GM19351 (cell line): ENCODE data around the gene KRT78.
"Not testable (repeated sequence)": the region's sequence is repeated elsewhere in the genome, so short reads cannot be mapped to it uniquely, and the experiment has no call there.

Experiments used
- ATAC-seq: cut with Tn5 transposase; IDR thresholded peaks from one replicate; pipeline ENCODE4 v1.9.1; 2021; ENCODE audit warnings: mild to moderate bottlenecking, moderate library complexity; ENCODE audit not compliant: unreplicated experiment

The KRT78 gene

DNA sequence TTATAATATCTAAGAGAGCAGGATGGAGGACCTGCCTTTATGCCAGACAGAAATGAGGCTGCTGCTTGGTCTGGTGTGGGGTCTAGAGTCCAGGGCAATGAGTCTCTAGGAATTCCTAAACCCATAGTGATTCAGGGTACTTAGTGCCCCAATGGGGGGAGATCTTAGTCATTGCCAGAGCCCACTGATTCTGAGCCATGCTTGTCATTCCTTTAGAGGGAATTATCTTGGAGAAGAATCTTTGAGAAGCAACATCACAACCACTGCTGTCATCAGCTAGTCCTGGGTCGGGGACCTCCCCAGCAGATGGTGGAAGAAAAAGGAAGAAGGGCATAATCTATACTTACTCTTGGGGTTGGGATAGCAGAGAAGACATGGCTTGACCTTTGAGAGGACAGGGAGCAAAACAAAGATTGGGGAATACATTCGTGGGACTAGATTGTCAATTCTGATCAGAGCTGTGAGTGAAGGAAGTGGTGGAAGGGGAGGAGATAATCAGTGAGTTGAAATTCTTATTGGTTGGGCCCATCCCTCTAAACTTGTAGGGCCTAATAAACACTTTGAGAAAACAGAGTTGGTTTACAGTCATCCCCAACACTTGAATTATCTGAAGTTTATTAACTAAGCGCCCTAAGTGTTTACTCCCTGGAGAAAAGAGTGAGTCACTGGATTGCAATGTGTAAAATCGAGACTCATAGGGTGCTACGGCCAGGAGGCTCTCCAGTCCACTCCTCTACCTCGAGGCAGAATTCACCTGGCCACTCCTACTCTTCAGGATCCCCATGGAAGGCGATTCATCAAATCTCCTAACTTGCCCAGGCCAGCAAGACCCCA, 49.9 kb downstream of the KRT78 start:
- no peak for ATAC-seq

DNA sequence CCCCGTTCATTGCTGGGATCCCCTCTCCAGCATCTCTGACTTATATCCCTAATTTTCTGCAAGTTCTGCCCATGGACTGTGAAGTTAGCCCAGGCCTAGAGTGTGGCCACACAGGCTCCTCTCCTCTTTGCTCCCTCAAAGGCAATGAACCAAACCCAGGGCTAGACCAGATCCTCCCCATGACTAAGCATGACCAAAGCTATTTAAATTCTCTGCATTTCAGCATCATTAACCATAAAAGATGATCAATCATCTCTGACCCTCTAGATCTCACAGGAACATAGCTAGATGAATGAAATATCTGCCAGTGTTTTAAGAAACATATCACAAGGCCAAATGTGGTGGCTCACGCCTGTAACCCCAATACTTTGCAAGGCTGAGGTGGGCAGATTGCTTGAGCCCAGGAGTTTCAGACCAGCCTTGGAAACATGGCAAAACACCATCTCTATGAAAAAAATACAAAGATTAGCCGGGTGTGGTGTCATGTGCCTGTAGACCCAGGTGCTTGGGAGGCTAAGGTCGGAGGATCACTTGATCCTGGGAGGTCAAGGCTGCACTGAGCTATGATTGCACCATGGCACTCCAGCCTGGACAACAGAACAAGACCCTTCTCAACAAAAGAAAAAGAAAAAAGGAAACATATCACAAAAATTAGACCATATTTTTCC, 50.7 kb downstream of the KRT78 start:
- ATAC-seq = no peak

DNA sequence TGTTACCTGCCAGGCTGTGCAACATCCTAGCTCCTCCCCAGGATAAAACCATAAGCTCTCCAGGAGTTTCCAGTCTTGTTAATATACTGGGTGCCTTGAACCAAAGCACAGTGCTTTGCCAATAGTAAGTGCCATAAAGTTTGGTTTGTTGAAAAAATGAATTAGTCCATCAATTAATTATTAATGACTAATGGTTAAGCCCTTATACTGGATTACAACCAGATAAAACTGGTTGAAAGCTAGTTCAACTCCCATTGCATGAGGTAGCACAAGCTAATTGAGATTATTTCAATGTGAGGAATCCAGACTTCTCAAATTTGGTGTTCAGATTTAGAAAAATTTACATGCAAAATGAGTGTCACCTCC, 51.3 kb downstream of the KRT78 start:
- no peak for ATAC-seq

DNA sequence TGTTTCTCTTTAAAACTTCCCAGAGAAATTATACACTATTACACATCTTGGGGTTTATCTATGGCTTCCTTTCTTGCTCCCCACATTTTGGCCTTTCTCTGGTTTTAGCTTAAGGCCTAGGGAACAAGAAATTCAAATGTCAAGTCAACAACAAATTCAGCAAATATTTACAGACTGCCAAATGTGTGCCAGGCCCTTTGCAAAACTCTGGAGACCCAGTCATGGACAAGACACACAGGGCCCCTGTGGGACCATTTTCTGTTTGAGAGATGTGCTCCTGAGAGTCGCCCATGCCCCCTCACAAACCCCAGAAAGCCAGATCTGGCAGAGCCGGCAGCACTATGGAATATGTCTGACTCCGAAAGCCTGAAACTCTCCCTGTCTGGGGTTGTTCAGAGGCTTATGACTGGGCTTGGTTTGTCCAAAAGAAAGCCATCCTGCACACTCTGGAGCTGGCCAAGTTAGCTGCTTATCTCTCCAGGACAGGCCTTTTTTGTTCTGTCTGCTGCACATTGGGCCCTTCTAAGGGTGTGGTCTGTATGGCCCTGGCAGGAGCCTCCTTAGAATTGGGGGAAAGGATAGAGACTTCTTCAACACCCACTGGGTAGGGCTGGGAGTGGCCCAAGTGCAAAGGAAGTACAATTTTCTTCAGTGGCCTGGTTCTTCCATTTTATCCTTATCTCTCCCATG, 51.8 kb downstream of the KRT78 start:
- ATAC-seq = no peak

DNA sequence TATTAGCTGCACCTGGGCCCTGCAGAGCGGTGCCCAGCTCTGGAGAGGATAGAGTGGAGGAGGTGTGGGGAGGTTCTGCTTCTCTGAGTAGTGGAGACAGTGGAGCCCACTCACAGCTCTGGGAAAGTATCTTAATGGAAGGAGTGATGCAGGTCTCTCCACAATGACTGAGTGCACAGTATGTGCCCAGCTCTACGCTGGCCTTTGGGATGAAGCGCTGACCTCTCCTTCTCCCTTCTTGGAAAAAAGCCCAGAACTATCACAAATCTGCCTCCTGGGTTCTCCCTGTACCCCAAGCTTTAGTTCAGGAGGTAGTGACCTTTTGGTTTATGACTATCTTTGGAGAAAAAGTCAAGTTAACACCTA, 52.4 kb downstream of the KRT78 start:
- no peak for ATAC-seq

DNA sequence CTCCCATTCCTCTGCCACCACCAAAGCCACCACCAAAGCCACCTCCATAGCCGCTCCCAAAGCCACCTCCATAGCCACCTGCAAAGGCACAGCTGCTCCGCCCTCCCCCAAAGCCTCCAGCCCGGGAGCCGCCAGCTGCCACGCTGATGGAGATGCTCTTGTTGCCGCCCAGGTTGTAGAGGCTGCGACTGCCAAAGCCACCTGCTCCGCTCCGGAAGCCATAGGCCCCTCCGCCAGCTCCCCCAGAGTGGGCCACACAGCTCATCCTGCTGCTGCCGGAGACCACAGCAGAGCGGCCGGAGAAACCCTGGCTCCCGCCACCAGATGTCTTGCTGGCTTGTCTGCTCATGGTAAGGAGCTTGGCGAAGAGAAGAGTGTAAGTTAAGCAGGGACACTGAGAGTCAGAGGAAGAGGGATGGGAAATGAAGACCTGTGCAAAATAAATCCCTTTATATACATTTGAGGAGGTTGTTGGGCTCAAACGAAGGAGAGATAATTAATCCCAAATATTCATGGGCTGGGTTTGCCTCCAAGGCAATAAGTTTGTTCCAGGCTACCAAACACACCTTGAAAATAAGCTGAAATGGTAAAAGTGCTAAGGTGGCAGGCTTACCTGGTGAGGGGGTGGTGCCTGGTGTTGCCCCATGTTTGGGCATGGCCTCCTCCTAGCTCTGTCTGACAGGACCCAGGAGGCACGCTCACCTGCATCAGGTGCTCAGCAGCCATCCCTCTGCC, 52.9 kb downstream of the KRT78 start, which contains the start of gene KRT3:
TSS of gene KRT3 (minus strand) at position 424 of the 735 bp plus-strand sequence. CDS start at position 349, 75 bp downstream.
- no peak for ATAC-seq

DNA sequence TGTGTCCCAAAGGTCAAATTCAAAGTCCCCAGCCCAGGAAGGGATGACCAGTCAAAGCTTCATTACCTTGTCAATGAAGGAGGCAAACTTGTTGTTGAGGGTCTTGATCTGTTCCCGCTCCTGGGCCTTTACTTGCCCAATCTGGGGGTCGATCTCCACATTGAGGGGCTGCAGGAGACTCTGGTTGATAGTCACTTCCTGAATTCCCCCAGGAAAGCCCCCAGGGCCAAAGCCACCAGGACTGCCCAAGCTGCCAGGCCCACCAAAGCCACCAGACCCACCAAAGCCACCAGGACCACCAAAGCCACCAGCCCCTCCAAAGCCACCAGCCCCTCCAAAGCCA, 53.5 kb downstream of the KRT78 start:
- not testable (repeated sequence) for ATAC-seq

DNA sequence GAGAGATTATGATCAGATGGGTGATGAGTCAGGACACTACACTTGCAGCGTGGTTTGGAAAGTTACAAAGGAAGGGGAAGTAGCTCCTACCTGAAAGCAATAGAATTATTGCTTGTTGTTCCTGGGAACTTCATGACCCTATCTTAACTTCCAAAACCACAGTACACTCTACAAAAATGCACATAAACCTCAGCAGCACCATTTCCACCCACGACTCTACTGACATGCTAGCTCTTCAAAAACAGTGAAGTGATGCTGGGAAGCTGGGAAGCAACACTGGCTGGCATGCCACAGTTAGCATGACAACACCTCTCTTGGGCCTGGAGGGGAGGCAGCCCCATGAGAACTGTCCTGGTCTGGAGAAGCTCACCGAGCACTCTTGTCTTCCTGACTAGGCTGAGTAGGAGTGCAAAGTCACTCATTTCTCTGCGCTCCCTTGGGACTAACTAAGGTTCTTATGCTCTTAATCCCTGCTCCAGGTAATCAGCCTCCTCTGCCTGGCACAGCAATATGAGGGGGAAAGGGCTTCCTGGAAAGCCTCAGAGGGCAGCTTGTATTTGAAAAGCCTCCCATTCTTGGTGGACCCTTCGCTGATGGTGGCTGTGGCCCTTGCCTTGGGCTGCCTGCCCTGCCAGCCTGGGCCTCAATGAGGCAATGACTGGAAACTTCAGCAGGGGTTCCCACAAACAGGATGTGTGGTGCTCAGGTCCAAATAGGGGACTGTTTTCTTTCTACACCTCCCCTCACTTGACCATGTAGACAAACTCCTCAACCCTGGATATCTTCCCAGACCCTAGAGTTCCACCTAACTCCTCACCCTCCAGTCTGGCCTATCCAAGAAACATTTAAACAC, 54.1 kb downstream of the KRT78 start:
- ATAC-seq = no peak

DNA sequence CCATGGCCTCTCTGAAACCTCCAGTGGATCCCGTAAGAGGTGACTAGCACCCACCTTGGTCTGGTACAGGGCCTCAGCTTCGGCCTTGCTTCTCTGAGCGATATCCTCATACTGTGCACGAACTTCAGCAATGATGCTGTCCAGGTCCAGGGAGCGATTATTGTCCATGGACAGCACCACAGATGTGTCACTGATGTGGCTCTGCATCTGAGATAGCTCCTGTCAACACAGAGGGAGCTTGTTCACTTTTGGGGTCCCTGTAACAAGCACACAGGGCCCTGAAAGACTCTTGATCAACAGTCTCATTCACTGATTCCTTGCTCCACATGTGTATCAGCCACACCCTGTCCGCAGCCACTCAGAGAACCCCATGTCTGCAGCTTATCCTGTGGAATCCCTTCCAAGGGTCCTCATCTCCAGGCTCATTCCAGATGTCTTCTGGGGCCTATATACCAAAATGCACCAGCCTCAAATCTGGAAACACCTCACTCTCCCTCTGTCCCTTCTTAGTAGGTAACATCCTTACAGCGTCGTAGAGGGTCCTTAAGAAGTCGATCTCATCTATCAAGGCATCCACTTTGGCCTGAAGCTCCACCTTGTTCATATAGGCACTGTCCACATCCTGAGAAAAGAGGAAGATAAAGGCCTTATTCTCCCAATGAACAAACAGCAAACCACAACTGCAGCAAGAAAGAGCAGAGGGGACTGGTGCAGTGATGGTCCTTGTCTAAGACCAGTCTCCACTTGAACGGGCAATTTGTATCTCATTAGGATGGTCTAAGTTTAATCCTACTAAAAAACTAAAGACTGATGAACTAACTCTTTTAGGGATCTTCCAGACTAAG, 56.4 kb downstream of the KRT78 start:
- no peak for ATAC-seq

DNA sequence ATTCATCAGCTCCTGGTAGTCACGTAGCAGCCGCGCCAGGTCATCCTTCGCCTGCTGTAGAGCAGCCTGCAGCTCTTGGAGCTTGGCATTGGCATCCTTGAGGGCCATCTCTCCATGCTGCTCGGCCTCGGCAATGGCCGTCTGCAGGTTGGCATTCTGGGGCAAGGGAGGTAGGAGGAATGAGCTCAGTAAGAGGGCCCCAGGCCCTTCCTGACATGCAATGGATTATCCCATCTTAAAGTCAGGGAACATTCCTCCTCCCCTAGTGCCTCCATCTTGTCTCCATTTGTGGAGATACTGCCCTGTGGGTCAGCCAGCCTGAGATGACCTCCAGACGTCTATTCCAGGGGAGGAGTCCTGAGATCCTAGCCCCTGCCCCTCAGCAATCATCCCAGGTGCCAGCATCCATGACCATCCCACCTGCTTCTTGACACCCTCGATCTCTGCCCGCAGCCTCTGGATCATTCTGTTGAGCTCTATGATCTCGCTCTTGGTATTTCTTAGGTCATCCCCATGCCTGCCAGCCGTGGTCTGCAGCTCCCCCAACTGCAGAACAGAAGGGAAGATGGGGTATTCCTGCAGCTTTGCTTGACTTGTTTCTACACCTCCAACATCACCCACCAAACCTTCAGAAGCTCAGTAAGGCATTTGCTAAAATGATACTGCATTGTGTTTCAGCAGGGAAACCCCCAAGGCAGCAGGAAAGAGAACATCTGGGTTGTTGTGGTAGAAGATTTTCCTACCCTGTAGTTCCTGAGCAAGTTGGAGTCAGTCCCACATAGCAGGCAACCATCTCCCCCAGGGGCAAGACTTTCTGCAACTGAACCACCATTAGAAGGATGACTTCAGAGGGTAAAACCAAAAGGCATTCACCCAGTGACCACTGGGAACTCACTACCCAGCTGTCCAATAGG, 57.3 kb downstream of the KRT78 start:
- ATAC-seq = no peak

DNA sequence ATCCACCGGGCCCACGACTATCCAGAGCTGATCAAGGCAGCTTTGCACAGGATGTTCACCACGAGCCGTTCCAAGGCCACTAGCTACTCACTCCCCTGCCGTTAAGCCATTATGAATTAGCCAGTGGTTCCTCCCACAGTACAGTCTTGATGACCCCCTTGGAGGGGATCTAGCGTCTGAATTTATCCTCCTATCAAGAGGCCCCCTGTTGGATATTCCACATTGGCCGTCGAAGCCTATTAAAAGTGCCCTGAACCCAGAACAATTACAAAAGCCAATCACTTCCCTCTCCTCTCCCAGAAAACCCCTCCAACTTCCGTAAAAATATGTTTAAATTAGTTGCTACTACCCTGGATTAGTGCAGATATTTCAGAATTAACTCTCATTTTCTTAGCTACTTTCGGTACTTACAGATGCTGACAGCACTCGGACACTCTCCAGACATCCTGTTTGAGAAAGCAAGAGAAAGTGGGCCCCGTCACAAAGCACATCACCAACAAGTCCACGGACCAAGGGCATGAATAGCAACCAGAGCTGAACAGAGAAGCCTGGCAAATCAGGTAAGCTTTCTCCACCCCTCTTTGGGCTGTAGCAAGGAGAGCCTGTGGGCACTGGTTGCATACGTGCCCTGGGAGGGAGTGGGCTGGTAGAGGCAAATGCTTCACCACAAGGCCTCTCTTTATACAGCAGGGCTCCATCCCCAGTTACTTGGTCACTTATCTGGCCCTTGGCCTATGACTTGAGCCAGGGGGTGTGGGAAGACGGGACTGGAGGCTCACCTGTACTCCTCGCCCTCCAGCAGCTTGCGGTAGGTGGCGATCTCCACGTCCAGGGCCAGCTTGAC, 58.1 kb downstream of the KRT78 start:
- no peak for ATAC-seq

DNA sequence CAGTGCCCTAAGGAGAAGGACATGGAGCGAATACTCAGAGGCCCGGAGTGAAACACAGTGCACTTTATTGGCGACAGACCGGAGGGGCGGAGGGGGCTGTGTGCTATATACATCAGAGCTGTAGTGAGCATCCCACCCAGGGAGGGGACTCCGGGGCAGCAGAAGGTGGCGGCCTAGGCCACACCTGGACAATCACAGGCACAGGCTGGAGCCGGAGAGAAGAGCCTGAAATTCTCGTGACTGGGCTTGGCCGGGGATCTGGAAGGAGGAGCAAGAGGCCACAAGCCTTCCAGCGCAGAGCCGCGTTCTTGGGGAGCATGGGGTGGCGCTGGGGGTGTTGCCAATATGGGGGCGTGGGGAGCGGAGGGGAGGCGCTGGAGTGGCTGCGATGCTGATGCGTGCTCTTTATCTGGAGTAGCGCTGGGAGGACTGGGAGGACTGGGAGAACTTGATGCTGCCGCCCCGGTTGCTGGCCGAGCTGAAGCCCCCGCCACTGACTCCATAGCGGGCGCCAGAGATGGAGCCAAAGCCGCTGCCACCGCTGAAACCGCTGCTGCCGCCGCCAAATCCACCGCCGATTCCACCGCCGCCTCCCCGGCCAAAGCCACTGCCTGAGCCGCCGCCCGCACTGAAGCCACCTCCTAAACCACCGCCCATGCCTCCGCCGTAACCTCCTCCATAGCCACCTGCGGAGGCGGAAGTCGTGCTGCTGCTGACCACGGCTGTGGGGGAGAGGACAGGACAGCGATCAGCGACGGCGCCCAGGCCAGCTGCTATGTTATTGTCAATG, 59.0 kb downstream of the KRT78 start:
- ATAC-seq = no peak

DNA sequence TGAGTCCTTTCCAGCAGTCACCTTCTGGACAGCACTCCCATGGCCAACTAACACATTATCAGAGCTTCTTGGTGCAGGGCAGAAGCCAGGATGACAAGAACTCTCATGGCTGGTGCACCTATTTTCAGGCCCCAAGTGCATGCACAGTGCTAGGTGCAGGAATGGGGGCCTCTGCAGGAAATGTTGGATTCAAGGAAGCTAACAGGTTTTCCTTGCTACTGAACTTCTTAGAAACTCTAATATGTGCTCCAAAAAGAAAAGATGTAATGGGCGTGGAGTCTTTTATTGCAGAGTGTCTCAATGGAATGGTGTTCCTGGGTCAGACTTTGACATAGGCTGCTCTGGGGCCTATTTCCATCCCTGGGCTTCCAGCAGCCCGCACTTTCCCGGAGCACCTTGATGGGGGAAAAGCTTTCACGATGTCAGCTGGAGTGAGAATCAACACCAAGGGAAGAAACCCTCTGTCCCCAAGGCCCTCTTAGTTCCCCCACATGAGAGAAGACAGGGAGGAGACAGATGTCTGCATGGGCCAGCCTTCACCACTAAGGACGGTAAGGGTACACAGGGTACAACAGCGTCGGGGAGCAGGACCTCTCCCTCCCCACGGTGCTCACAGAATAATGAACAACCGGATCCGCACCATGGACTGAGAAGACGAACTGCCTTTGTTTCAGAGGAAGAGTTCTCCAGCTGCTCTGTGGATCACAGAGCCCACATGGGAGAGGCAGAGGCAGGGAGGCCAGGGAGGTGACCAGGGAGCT, 59.7 kb downstream of the KRT78 start:
- no peak for ATAC-seq

DNA sequence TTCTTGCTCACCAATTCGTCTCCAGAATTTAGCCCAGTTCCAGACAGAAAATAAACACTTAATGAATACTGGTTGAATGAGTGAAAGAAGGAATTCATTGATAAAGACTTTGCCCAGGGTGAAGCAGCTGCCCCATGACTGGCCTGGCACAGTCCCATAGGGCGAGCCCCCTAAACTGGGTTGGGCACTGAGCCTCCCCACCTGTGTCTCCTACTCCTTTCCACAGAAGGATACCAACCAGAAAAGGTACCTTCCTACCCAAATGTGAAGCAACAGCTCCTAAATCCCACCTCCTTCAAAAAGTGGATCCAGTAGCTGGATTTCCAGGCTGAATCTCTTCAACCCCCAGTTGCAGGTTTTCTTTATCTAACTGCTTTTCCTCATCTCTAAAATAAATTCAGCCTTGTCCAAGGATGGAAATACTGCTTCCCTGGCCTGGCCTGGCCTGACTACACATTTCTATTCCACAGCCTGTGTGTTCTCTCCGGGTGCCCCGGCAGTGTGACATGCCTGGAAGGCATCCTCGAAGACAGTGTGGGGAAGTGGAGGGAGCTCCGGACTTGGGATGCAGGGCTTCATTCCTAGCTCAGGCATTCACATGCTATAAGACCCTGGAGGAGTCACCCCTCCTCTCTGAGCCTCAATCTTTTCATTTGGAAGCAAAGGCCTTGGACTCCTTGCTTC, 60.5 kb downstream of the KRT78 start:
- ATAC-seq = no peak
